ENCODE data around the gene MAN1A1. TPM values are rescaled to one million over a fixed set of nuclear protein-coding genes. Genes with fewer than 3 reads are reported as not detected.

Gene MAN1A1
- total RNA-seq, 1 donor from 2014 or later, result 24.9 TPM

GRCh38 chr6:119328892-119329793 is 20.4 kb downstream of the MAN1A1 start:
- DNase-seq (ENCODE audit: low spot score in 2 of 2) (no peak), FAIRE-seq (no peak)

DNA sequence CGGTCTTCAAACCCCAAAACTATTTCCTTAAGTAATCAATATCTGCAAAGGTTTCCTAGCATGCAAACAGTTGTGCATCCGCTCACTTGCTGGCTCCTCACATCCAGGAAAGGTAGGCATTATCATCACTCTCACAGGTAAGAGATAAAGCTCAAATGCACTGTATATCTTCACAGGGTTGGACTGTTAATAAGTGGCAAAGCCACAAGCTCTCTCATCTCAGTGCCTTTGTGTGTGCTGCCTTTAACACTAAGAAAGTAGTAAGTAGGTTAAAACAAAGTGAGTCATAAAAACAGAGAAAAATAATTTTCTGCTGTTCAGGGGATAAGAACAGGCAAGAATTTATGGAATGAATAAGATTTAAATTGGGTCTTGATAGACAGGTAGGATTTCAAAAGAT is 21.3 kb downstream of the MAN1A1 start:
- DNase-seq (ENCODE audit: low spot score in 2 of 2), result no peak
- FAIRE-seq, result no peak

DNA sequence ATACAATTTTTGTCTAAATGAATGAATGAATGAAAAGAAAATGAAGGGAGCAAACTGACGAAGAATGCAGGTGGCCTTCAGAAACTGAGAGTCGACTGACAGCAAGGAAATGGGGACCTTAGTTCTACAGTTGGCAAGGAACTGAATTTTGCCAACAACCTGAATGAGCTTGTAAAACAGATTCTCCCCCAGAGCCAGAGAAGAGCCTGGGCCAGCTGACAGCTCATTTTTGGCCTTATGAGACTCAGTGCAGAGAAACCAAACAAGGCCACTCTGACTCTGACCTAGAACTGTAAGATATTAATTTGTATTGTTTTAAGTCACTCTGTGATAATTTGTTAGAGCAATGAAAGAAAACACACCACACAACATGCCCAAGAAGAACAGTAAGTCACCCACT is 21.8 kb downstream of the MAN1A1 start:
- DNase-seq (ENCODE audit: low spot score in 2 of 2), result no peak
- no peak for FAIRE-seq

DNA sequence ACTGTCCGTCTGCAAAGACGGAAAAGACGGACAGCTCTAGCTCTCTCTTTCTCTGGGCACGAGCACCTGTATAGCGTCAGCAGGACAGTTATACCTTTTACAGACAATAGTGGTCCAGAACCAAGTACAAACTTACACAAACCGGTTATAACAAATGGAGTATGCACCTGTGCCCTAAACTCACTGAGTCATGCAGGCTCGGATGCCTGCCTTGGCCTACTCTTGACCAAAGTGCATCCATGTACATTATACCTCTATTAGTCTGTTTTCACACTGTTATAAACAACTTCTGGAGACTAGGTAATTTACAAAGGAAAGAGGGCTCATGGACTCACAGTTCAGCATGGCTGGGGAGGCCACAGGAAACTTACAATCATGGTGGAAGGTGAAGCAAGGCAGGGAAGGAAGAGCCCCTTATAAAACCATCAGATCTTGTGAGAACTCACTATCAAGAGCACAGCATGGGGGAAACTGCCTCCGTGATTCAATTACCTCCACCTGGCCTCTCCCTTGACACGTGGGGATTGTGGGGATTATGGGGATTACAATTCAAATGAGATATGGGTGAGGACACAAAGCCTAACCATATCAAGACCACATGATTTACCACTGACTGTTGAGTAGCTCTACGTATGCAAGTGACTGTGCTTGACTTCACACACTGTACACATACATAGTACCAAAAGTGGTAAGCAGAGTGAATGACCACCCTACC is 23.1 kb downstream of the MAN1A1 start:
- FAIRE-seq (no peak), DNase-seq (ENCODE audit: low spot score in 2 of 2) (no peak)

GRCh38 chr6:119325559-119326265 is 23.8 kb downstream of the MAN1A1 start:
- FAIRE-seq, result no peak

DNA sequence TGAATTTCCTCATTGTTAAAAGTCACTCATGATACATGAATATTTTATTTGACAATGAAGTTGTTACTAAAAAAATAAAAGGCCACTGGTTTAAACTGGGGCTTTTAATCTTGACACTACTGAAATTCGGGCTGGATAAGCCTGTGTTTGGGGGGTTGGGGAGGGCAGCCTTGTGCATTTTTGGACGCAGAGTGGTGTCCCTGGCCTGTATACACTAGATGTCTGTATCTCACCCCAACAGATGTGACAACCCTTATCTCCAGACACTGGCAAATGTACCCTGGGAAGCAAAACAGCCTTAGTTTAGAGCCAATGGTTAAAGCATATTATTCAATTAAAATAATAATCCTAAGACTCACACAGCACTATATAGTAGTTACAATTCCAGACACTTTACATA is 24.8 kb downstream of the MAN1A1 start:
- no peak for FAIRE-seq
- no peak for DNase-seq (ENCODE audit: low spot score in 2 of 2)

More at GRCh38 chr6:119325559-119326265, 23.8 kb downstream of the MAN1A1 start:
- no peak for DNase-seq (ENCODE audit: low spot score in 2 of 2)

DNA sequence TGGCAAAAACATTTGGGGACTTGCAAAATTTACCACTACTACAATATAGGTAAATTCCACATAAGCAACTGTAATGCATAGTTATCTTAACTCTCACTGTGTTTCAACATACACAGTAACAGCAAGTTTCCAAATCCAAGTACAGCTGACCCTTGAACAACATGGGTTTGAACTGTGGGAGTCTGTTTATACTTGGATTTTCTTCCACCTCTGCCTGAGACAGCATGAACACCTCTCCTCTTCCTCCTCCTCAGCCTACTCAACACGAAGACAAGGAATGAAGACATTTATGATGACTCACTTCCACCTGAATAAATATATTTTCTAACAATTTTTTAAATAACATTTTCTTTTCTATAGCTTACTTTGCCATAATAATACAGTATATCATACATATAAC is 25.6 kb downstream of the MAN1A1 start:
- DNase-seq (ENCODE audit: low spot score in 2 of 2) (no peak), FAIRE-seq (no peak)

DNA sequence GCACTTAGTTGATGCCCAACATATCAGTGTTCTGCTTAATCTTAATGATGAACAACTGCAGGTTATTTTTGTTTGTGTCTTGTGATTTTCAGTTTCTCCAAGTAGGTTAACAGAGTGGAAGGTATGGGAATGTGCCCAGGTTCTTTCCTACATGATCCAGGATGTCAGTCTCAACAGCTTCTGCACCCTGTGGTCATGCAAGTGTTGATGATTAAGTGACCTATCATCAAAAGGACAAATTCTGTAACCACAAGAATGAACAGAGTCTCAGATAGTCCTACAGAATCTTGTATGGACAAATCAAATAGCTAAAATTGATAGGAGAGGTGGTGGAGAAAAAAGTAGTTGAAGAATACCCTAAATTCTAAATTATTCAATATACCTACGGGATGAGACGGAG is 26.1 kb downstream of the MAN1A1 start:
- DNase-seq (ENCODE audit: low spot score in 2 of 2) (no peak), FAIRE-seq (no peak)

DNA sequence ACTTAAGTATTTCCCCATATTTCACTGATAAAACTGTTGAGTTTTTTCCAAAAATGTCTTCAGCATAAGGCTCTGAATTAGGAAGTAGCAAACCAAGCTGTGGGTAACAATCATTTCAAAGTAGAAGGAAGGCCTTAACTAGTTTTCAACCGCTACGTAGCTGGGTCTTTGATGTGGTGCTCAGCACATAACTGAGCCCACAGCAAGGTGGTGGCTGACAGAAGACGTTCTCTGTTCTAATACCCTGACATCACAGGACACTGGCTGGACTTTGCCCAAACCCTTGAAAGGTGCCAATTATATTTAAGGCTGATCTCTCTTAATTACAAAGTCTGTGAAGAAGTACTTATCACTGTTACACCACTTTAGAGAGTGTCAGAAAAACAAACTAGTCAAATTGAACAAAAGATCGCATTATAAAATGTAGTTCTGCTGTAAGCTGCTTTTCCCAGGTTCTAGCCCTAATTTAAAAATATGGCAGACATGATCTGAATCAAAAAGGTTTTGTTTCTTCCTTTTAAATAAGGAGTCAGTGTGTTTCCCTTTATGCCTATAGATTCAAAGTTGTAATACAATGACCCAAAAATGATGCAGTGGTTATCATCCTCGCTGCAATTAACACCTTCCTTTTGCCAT is 26.7 kb downstream of the MAN1A1 start:
- FAIRE-seq (no peak), DNase-seq (ENCODE audit: low spot score in 2 of 2) (no peak)

GRCh38 chr6:119322034-119322433 is 27.5 kb downstream of the MAN1A1 start:
- FAIRE-seq, result no peak
- no peak for DNase-seq (ENCODE audit: low spot score in 2 of 2)

- FAIRE-seq, result no peak
- no peak for DNase-seq (ENCODE audit: low spot score in 2 of 2)
Measured at GRCh38 chr6:119319694-119320093, 29.9 kb downstream of the MAN1A1 start.

DNA sequence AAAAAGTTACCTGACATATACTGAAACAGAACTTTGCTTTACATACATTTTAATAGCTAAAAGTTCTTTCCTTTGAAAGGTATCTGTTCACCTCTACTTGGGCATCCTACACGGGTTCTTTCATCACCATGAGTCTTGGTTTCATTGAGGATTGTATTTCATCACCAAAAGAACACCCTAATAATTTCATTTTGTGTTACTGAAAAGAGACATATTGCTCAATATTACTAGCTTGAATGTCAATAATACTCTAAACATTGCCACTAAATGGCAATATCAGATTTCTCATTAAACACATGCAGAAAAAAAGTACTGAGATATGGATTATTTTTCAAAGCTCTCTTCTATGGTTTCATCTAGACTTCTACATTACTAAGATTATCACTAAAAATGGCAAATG is 30.8 kb downstream of the MAN1A1 start:
- FAIRE-seq (no peak), DNase-seq (ENCODE audit: low spot score in 2 of 2) (no peak)

GRCh38 chr6:119318176-119318575 is 31.4 kb downstream of the MAN1A1 start:
- FAIRE-seq, result no peak
- no peak for DNase-seq (ENCODE audit: low spot score in 2 of 2)

DNA sequence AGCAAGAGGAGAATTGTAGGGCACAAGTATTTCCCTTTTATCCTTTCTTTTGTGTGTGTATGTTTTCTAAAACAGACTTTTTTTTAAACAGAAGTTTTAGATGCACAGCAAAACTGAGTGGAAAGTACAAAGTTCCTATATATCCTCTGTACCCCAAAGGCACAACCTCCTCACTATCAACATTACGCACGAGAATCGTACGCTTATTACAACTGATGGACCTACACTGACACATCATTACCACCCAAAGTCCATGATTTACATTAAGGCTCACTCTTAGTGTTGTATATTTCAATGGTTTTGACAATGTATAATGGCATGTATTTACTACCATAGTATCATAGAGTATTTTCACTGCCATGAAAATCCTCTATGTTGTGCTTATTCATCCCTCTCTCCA is 32.6 kb downstream of the MAN1A1 start:
- DNase-seq (ENCODE audit: low spot score in 2 of 2) (no peak), FAIRE-seq (no peak)

GRCh38 chr6:119314885-119315272 is 34.7 kb downstream of the MAN1A1 start:
- DNase-seq (ENCODE audit: low spot score in 2 of 2) (no peak), FAIRE-seq (no peak)

DNA sequence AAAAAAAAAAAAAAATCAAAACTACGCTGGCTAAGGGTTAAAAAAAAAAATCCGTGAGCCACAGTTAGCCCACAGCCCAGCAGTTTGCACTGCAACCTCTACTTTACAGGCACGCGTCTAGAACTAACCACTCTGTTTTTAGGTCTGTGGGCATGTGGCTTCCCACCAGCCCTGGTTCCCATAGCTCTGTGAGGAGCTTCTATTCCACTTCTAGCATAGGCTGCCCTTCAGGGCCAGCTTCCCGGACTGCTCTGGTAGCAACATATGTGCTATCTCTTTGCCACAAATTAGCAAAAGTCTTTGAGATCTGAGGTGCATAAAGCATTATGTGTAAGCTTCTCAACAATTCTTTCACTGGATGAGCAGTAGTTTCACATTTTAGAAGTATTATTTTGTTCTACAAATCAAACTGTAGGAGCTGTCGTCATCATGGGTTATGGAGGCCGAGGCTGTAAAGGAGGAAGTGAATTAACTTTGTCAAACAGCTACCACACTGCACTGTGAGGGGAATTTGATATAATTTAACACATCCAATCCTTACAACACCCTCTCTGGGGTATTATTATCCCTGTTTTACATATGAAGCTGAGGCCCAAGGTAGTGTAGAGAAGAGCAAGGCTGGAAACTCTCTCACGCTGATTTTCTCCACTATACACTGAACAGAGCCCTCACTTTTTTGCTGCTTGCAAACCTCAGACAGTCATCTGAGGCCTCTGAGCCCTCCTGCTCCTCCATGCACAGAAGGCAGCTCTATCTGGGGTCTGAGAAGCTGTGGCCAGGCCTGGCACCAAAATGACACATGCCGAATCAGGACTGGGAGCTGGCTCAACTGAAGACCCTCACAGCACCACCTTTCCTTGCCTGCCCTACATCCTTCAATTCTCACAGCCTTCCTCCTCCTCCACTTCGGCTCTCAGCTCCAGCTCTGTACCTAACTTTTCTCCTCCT is 35.4 kb downstream of the MAN1A1 start:
- FAIRE-seq, result no peak
- no peak for DNase-seq (ENCODE audit: low spot score in 2 of 2)

DNA sequence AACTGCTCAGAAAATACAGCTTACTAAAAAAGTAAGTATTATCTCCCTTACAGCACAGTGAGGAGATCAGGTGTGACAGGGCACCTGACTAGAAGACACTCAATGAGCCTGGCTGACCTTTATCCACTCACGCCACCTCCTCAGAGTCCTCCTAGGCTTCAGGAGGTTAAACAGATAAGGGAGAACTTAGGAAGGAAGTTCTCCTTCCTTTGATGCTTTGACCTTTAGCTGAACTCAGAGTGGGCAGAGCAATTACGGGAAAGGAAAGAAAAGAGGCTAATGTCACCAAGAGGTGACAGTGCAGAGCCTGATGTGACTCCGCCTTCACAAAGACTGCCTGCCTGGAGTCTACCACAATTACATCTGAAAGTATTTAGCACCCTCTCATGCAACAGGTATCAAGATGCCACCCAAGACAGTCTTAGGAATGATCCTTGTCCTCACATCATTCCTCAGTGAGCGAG is 36.7 kb downstream of the MAN1A1 start:
- no peak for DNase-seq (ENCODE audit: low spot score in 2 of 2)
- FAIRE-seq, result no peak

DNA sequence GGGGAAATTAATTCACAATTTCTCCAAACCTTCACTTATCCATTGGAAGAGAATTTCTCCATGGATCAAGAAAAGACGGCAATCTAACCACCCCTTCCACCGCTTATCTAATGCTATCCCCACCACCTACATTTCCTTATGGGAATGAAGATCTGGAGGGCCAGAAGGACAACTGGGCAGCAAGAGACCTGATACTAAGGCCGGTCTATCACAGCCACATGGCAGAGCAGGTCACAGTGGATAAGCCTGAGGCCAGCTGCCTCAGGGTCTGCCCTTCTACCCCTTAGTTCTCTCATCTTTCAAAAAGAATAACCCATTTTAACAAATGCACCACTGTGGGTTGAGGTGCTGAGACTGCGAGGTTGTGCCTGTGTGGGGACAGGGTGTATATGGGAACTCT is 37.1 kb downstream of the MAN1A1 start:
- no peak for DNase-seq (ENCODE audit: low spot score in 2 of 2)
- FAIRE-seq, result no peak

GRCh38 chr6:119311514-119312142 is 37.9 kb downstream of the MAN1A1 start:
- DNase-seq (ENCODE audit: low spot score in 2 of 2) (no peak), FAIRE-seq (no peak)
